ENCODE data around the gene PODXL2. TPM values are rescaled to one million over a fixed set of nuclear protein-coding genes. Genes with fewer than 3 reads are reported as not detected.

Gene PODXL2
- total RNA-seq, 3 donors from 2014 or later (not counting 1 experiment from before 2014, with no cell fraction given): 2.2 to 3.5 (median 2.7) TPM

- ATAC-seq (no peak), DNase-seq (no peak)
- Histone ChIP-seq H3K4me1 (ENCODE audit: control insufficient read depth, insufficient read depth, low read length) (no peaks in the 10 kb centered on the region), H3K4me3 (ENCODE audit: low read length) (no peak overlapping the region), H3K36me3 (ENCODE audit: control insufficient read depth, insufficient read depth, low read length) (no peaks in the 10 kb centered on the region), H3K27ac (ENCODE audit: low read length) (no peak overlapping the region), H3K27me3 (ENCODE audit: control insufficient read depth, insufficient read depth, low read length) (no peaks in the 10 kb centered on the region), H3K9me3 (ENCODE audit: control insufficient read depth, insufficient read depth, low read length) (no peaks in the 10 kb centered on the region)
- peaks cover 0 to 2% of the 10 kb centered on the region in 2 donors for H3K4me1 Mint-ChIP-seq
- WGBS (ENCODE audit: insufficient coverage): 92% methylated on average over 20 of the region's 20 CpGs
- intact Hi-C loops (cut with micrococcal nuclease): no loop called here
- no peaks in the 10 kb centered on the region for H3K27me3 Mint-ChIP-seq (ENCODE audit: low read depth in 2 of 2)
- TF ChIP-seq CTCF (IDR thresholded peaks at IDR 0.05): no peak
- no peak overlapping the region for H3K4me3 Mint-ChIP-seq
- no peaks in the 10 kb centered on the region for H3K9me3 Mint-ChIP-seq
- H3K36me3 Mint-ChIP-seq: no peaks in the 10 kb centered on the region
- no peak overlapping the region for H3K27ac Mint-ChIP-seq
These were observed 59.7 kb downstream of the PODXL2 start for GRCh38 chr3:127688416-127689265.

- no peak overlapping the region for H3K4me3 ChIP-seq (ENCODE audit: low read length)
- no peaks in the 10 kb centered on the region for H3K27me3 ChIP-seq (ENCODE audit: control insufficient read depth, insufficient read depth, low read length)
- Mint-ChIP-seq H3K27ac (no peak overlapping the region), H3K4me3 (no peak overlapping the region), H3K9me3 (no peaks in the 10 kb centered on the region), H3K27me3 (ENCODE audit: low read depth in 2 of 2) (no peaks in the 10 kb centered on the region), H3K36me3 (no peaks in the 10 kb centered on the region), H3K4me1 (no peaks in the 10 kb centered on the region)
- WGBS (ENCODE audit: insufficient coverage): 89% methylated on average over 19 of the region's 19 CpGs
- ATAC-seq (no peak), DNase-seq (no peak)
- H3K36me3 ChIP-seq (ENCODE audit: control insufficient read depth, insufficient read depth, low read length): no peaks in the 10 kb centered on the region
- no peak for TF ChIP-seq CTCF (IDR thresholded peaks at IDR 0.05)
- intact Hi-C loops (cut with micrococcal nuclease): no loop called here
- H3K4me1 ChIP-seq (ENCODE audit: control insufficient read depth, insufficient read depth, low read length): no peaks in the 10 kb centered on the region
- H3K9me3 ChIP-seq (ENCODE audit: control insufficient read depth, insufficient read depth, low read length): no peaks in the 10 kb centered on the region
- no peak overlapping the region for H3K27ac ChIP-seq (ENCODE audit: low read length)
These were observed 60.4 kb downstream of the PODXL2 start for GRCh38 chr3:127689266-127689860.

GRCh38 chr3:127690106-127690505 lies 61.1 kb downstream of the PODXL2 start:
- no peak overlapping the region for H3K27ac ChIP-seq (ENCODE audit: low read length)
- Mint-ChIP-seq H3K27ac (no peak overlapping the region), H3K4me1 (no peaks in the 10 kb centered on the region), H3K9me3 (no peaks in the 10 kb centered on the region), H3K4me3 (no peak overlapping the region), H3K36me3 (no peaks in the 10 kb centered on the region), H3K27me3 (ENCODE audit: low read depth in 2 of 2) (no peaks in the 10 kb centered on the region)
- TF ChIP-seq CTCF (IDR thresholded peaks at IDR 0.05): no peak
- H3K27me3 ChIP-seq (ENCODE audit: control insufficient read depth, insufficient read depth, low read length): no peaks in the 10 kb centered on the region
- no peaks in the 10 kb centered on the region for H3K9me3 ChIP-seq (ENCODE audit: control insufficient read depth, insufficient read depth, low read length)
- 85% methylated on average over 4 of the region's 4 CpGs for WGBS (ENCODE audit: insufficient coverage)
- ATAC-seq (no peak), DNase-seq (no peak)
- no peaks in the 10 kb centered on the region for H3K36me3 ChIP-seq (ENCODE audit: control insufficient read depth, insufficient read depth, low read length)
- H3K4me3 ChIP-seq (ENCODE audit: low read length): no peak overlapping the region
- no peaks in the 10 kb centered on the region for H3K4me1 ChIP-seq (ENCODE audit: control insufficient read depth, insufficient read depth, low read length)
- intact Hi-C loops (cut with micrococcal nuclease): loop anchor here (5.0 kb wide), 1 partner anchor 113 kb away; no protein-coding TSS in a partner anchor
